CD4-positive, alpha-beta T cell treated with Interferon alpha-2 for 1 hour (primary cell): ENCODE results near the gene BACH2.
"Not testable (repeated sequence)": the region's sequence is repeated elsewhere in the genome, so short reads cannot be mapped to it uniquely, and the experiment has no call there.

Experiments used
- DNase-seq, 2 donors: peaks; one replicate each; pipeline ENCODE4 v3.0.0-alpha.2; 2020 to 2022

BACH2 gene

DNA sequence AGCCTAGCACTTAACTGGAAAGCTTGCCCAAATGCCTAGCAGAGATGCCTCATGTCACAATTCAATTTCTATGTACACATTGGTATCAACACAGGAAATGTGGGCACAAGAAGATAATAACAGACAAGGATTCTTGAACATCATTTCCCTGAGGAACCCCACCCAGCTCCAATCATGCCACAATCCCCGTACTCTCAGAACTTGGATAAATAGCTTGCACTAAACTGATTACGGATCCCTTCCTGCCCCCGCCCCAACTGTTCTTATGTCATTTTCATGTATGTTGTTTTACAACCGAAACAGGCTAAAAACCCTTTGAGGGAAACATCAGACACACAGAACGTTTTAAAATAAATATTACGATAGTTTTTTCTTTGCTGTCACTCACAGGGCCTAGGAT is 87.1 kb downstream of the BACH2 start:
- no peak for DNase-seq

DNA sequence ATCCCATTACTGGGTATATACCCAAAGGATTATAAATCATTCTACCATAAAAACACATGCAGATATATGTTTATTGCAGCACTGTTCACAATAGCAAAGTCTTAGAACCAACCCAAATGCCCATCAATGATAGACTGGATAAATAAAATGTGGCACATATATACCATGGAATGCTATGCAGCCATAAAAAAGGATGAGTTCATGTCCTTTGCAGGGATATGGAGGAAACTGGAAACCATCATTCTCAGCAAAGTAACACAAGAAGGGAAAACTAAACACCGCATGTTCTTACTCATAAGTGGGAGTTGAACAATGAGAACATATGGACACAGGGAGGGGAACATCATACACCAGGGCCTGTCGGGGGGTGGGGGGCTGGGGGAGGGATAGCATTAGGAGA is 88.0 kb downstream of the BACH2 start:
- DNase-seq, result not testable (repeated sequence)

DNA sequence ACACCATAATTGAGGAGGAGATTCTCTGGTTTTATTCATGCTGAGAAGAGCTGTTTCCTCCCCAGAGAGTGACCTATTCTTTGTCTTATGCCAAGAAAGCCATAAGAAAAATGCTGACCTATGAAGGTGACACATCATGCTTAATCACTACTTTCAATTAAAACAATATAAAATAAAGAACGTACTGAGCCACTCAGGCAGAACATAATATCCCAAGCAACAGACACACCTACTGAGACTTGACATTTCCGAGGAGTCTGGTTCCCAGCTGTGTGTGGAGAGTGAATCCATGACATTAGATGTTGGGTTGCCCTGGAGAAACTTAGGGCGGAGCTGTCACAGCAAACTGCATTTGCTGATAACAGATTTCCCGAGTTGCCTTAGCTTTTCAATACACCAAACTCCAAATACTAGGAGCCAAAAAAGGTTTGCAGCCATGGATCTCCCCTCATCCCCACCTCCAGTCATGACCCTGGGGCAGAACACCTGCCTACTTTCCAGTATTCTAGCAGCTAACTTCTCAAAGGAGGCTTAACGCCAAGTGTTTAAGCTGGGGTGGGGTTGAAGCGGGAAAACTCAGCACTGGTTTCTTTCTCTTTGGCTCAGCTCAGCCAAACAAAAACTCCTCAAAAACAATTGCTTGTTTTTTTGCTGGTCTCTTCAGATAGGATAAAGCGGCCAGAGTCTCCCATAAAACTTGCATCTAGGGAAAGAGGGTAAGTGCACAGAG is 92.2 kb downstream of the BACH2 start:
- DNase-seq, result no peak

DNA sequence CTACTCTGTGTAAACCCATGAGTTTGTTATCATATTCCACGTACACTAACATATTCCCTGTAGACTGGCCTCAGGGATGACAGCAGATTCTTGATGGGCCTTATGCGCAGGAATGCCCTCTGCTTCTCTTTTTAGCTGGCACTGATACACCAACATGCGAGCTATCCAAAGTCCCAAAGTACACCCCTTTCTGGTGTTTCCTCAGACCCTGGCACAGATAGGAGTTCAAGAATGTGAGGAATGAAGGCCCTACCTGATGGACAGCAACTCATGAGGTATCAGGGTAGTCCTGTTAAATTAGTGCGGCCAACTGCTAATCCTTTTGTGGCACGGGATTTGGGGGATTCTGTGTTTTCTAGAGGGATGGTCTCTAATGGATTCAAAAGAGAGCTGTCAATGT is 93.0 kb downstream of the BACH2 start:
- no peak for DNase-seq

- DNase-seq, result no peak
These were observed 94.5 kb downstream of the BACH2 start for GRCh38 chr6:90202156-90202555.

- DNase-seq, result no peak
These were observed 96.7 kb downstream of the BACH2 start for GRCh38 chr6:90199900-90200299.

GRCh38 chr6:90198758-90199425 is 97.8 kb downstream of the BACH2 start:
- DNase-seq, result no peak

DNA sequence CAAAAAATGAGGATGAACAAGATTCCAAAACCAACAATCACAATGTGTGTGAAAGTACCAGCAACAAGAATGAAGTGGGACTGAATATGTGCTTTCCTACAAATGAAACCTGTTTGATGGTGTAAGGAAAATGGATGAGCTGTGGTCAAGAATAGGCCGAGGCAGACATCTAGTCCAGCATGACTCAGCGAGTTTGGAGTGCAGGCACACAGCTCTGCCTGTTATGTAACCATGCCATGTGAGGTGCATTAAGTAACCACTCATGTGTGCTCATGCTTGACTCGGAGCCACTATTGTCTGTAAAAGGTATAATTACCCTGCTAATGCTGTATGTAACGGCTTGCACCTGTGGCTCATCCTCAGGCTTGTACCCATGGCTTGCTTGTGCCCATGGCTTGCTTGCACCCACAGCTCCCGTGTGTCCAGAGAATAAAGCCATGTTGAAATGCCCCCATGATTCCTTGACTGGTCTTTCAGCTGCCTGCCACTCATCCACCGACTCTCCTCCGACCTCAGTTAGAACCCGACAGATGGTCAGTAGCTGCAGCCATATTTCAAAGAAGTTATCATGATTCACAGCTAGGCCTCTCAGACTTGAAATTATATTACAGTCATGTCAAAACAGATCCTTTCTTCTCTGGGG is 98.7 kb downstream of the BACH2 start:
- DNase-seq, result no peak

DNA sequence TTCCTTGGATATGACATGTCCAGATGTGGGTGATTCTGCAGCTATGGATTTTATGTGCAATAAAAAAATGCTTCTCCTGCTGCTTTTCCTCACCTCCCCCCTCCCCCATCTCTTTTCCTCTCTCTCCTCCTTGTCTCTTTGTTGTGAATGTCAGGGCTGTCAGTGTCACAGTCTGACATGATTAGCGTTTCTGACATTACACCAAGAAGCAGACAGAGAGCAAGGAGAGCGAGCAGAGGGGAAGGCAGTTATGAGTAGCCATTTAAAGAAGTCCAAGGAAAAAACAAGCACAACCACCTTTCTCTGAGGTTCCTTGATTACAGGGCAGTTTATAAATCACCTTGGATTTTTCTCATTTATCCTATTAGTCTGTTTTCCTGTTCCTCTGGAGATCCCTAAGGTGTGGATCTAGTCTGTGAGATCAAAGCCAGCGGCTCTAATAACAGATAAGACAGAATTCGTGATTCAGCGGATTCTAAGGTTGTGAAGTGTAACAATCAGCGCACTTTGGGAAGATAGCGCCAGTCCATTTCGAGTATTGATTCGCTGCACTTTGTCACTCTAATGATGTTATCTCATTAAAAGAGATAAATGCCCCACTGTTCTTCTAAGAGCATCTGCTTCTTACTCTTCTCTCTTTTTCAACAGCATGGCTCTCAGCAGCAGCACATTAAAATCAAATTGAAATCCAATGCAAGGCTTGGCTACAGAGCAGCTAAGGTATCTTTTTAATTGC is 101.4 kb downstream of the BACH2 start:
- no peak for DNase-seq

DNA sequence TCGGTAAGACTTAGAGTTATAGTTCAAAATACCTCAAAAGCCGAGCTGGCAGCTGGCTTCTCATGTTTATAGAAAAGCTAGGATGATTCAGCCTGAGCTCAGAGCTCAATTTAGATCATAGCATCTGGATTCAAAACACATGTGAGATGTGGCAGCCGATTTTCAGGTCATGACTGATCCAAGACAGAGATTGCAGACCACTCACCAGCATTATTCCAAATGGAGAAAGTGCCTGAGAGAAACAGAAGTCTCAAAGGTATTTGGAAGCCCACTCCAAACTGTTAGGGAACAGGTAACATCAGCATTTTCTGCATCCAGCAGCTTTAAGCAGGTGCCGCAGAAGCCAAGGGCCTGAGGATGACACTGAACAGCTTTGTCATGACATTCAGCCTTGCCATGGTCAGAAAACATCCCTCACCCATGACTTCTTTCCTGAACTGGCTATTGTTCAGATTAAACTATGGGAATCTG is 102.2 kb downstream of the BACH2 start:
- no peak for DNase-seq

- no peak for DNase-seq
These were observed 103.3 kb downstream of the BACH2 start for GRCh38 chr6:90193359-90193758.

GRCh38 chr6:90192857-90193256 is 103.8 kb downstream of the BACH2 start:
- no peak for DNase-seq

DNA sequence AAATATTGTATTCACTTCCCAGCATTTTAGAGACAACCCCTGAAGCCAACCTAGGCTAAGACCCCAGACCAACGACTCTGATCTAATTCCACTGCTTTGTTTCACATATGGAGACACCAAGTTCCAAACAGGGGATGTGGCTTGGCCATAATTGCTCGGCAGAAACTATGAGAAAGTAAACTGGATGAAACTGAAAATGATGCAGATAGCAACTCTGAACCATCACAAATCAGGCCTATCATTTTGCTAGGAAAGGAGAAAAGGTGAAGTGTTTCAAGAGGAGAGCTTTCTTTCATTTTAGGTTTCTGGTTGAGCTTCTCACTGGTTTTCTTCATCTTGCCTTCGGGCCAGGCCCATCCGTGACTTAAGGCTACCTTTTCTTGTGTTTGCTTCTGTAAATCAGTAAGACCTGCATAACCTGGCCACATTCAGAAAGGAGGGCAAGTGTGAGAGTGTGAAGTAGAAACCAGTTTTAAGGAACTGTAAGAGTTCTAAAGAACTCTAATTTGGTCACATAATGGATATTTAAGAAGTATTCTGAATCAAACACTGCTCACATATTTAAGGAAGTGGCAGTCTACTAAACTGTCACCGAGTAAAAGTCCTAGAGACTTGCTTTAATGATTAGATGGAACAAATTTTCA is 105.8 kb downstream of the BACH2 start:
- DNase-seq, result no peak

DNA sequence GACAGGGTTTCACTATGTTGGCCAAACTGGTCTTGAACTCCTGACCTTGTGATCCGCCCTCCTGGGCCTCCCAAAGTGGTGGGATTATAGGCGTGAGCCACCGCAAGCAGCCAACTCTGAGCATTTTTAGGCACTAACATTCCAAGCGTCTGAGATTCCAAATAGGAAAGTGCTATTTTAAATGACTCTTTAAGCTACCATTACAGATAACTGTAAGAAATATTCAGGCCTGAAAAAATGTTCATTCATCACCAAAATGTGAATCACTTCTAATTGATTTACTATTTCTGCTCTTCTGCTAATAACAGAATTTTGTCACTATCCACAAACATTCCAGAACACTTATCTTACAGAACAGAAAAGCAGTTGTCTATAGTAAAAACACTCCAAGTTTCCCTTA is 106.5 kb downstream of the BACH2 start:
- DNase-seq, result no peak

DNA sequence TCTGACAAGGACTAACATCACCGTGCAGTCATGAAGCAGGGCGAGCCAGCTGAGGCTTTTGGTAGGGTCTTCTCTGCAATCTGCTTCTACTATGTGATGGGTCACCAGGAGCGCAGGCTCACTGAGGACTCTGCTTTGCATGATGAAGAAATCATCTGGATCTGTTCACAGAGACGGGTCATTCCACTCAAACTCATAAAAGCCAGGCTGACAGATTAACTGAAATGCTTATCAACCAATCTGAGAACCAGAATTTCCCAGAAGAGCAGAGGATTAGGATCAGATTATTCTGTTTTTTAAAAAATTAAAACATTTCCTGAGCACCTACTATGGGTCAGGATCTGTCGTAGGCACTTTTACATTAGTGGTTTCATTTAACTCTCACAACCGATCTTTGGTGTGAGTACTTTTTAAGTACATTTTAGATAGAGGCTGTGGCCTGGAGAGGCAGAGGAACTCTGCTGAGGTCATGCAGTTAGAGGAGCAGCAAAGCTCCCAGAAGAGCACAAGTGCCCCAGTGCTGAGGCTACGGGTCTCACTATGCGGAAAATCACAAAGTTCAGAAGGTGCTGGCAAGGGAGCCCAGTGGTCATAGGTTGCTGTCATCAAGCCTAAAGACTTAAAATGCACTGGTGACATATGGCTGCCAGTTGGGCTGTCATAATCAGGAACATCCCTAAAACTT is 109.1 kb downstream of the BACH2 start:
- peak in 1 of 2 donors; percentile 21 for DNase-seq

DNA sequence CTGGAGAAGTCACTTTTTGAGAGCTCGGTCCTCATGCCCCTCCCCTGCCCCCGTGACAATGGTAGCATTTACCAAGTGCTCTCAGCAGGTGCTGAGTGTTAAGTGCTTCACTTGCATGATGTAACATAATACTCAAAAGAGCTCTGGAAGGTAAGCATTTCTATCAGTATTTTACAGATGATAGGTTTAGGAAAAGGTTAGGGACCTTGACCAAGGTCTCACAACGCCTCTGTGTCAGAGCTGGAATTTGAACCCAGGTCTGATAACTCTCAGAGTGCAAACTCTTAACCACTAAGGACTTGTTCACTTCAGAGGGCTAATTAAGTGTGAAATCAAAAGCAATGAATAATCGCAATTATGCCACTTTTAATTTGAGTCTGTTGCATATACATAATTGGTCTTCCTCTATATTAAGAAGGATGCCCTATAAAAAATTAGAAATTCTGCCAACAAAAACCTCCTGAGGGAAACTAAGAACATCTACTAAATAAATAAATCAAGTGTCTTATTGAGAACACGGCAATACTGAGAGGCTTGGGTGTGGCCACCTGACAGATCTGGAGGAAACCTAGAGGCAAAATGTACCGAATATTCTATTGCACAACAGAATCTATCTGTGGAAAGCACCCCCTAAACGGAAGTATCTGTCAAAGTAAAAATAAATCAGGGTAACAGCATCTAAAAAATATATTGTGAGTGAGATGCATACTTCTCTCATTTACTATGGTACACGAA is 109.8 kb downstream of the BACH2 start:
- DNase-seq, result peak; percentile 39 to 58

DNA sequence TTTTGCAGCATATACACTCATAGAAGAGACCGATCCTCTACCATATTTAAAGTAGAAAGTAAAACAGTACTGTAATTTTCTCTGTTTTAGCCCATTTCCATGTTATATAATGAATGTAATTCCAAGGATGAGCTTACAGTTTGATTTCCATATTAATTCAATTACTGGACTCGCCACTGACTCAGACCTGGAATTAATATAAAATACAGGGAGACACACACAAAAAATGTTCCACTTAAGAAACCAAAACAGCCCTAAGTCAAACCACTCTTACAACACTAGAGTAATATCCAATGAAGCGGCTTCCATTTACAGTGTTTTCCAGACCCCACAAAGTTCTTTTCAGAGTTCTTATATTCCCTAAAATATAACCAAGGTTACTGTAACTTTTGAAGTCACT is 110.6 kb downstream of the BACH2 start:
- no peak for DNase-seq

- DNase-seq, result no peak
These were observed 112.0 kb downstream of the BACH2 start for GRCh38 chr6:90184334-90185298.

DNA sequence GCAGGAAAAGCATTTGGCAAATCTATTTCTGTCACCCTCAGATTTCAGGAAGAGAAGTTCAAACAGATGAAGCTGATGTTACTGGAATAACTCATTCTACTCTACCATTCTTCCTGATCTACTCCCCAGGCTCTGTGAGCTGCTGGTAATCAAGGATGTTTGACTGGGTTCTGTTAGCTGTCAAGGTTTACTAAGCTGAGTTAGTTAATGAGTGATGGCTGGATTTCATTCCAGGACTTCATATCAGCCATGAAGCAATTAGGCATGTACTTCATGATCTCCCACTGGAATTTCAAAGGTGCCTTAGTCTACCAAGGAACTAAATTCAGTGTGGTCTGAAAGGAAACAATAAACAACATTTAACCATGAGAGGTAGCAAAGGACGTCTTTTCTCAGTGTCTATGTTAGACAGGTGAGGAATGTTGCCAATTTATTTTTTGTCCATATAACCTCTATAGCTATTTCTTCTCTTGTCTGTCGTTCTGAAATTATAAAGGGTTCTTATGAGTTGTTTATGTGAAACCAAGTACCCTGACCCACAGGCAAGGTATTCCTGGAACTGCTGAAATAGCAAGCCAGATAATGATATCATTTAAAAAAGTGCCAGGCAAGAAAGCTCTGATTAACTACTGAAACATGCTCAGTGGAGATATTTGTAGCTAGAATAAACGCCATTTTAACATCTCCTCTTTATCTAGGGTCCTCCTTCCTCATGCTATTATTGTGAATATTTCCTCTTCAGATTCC is 112.9 kb downstream of the BACH2 start:
- DNase-seq, result no peak

GRCh38 chr6:90180526-90180925 is 116.1 kb downstream of the BACH2 start:
- no peak for DNase-seq
